Esophagus squamous epithelium (tissue), 5 donors: Measurements from ENCODE around the gene LPXN. TPM values are rescaled to one million over a fixed set of nuclear protein-coding genes. Genes with fewer than 3 reads are reported as not detected.
A peak's percentile ranks its signal among the peaks of the same experiment; 100 is the strongest.

Experiments
- DNase-seq: peaks from one replicate; lab custom pipeline; 2025; lab: John Stamatoyannopoulos, UW
- H3K27ac ChIP-seq, 4 donors: fragments of 200-600 bp; sonication (generic); one replicate each; pipeline ENCODE4 v1.5.1; 2016 to 2019; ENCODE audit warnings: mild to moderate bottlenecking in 1 of 4
- H3K27me3 ChIP-seq, 4 donors: fragments of 200-600 bp; sonication (generic); 1 replicate in 3 of 4; 2 replicates in 1 of 4; pipeline versions ENCODE4 v1.5.1 to v1.6.0; 2017 to 2021; ENCODE audit warnings: antibody characterized with exemption in 1 of 4
- H3K36me3 ChIP-seq, 3 donors: fragments of 200-600 bp; sonication (generic); one replicate each; pipeline ENCODE4 v1.5.1; 2016 to 2019
- H3K4me1 ChIP-seq, 3 donors: fragments of 200-600 bp; sonication (generic); one replicate each; pipeline ENCODE4 v1.5.1; 2017 to 2019
- H3K4me3 ChIP-seq, 4 donors: fragments of 200-600 bp; sonication (generic); 1 replicate in 3 of 4; 2 replicates in 1 of 4; pipeline ENCODE4 v1.5.1; 2016 to 2019; ENCODE audit warnings: mild to moderate bottlenecking in 2 of 4, moderate library complexity in 1 of 4
- H3K9me3 ChIP-seq, 3 donors: fragments of 200-600 bp; sonication (generic); one replicate each; pipeline ENCODE4 v1.5.1; 2016 to 2019
- POLR2A ChIP-seq, 4 donors: fragments of 450-650 bp; IDR thresholded peaks; one replicate each; pipeline ENCODE4 v1.6.1; 2017; ENCODE audit warnings: antibody characterized with exemption in 4 of 4, mild to moderate bottlenecking in 4 of 4, moderate library complexity in 3 of 4
- WGBS, 2 donors: methylation state at CpG; one replicate each; pipeline ENCODE4 v1.1.5; 2018; 5-methylcytosine and 5-hydroxymethylcytosine counted together
- intact Hi-C: fragments of 100-400 bp; cut with DNase I; formaldehyde crosslinking; loops from one replicate; pipeline ENCODE4 v1.15.0; 2022
- total RNA-seq, 4 donors: library from RNA; depleted of rRNA; stranded (reverse); fragments of >200 nt; gene quantifications; one replicate each; pipeline ENCODE4 v1.1.0, GENCODE V29; 2016
- TF ChIP-seq, protein P1 (sequence below), 6 experiments: fragments of 450-650 bp in 4 of 6; fragments of 200-600 bp in 2 of 6; sonication (generic) in 2 of 6; IDR thresholded peaks; one replicate each; pipeline ENCODE4 v1.5.1; 2016 to 2019; ENCODE audit warnings: antibody characterized with exemption in 6 of 6, mild to moderate bottlenecking in 4 of 6, moderate library complexity in 4 of 6
- donor health status: DM: yes; HTN: yes; CAD: no.

LPXN gene
- total RNA-seq, 4 donors from 2014 or later = 1.7 to 12.4 (median 4.4) TPM

DNA sequence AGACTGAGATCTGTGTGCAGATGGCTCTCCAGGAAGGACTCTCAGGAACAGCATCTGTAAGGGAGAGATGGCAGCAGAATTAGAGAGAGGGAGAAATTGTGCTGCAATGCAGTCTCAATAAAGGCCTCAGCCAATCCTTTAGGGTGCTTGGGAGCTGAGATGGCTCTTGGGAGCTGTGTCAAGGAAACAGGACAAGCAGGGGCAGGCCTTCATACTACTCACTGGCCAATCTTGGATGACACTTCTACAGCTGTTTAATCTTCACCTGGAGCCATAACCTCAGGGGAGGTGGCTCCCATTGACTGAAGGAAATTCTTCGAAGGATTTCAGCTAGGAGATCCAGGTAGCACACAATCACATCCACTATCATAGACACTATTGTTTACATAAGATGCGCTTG is 77.7 kb downstream of the LPXN start:
- Histone ChIP-seq H3K27ac (no peak overlapping the region), H3K36me3 (no peaks in the 10 kb centered on the region), H3K4me1 (peaks cover 0 to 5% (median 0%) of the 10 kb centered on the region in 3 donors), H3K27me3 (no peaks in the 10 kb centered on the region), H3K4me3 (no peak overlapping the region), H3K9me3 (no peaks in the 10 kb centered on the region)
- DNase-seq = no peak
- no peak for TF ChIP-seq POLR2A (IDR thresholded peaks at IDR 0.05)
- TF ChIP-seq, protein P1, sequence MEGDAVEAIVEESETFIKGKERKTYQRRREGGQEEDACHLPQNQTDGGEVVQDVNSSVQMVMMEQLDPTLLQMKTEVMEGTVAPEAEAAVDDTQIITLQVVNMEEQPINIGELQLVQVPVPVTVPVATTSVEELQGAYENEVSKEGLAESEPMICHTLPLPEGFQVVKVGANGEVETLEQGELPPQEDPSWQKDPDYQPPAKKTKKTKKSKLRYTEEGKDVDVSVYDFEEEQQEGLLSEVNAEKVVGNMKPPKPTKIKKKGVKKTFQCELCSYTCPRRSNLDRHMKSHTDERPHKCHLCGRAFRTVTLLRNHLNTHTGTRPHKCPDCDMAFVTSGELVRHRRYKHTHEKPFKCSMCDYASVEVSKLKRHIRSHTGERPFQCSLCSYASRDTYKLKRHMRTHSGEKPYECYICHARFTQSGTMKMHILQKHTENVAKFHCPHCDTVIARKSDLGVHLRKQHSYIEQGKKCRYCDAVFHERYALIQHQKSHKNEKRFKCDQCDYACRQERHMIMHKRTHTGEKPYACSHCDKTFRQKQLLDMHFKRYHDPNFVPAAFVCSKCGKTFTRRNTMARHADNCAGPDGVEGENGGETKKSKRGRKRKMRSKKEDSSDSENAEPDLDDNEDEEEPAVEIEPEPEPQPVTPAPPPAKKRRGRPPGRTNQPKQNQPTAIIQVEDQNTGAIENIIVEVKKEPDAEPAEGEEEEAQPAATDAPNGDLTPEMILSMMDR (IDR thresholded peaks at IDR 0.05) = no peak
- WGBS, 2 donors = 50 to 81% methylated on average over 2 of the region's 2 CpGs
- intact Hi-C loops = no loop called here

DNA sequence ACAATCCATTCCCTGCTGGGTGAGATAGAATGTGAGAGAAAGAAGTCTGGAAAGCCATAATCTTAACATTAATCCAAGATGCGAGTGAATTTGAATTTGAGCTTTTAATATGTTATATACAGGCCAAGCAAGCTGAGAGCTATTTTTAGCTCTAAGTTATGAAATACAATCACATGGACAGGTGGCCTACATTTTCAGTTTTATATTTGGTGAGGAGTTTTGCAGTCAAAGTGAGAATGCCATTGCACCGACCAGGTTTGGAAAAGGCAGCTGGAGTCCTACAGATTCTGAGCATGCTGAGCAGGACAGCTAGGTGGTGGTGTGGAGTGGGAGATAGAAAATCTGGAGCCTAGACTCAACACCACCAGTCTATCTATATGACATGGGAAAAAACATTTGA is 79.8 kb downstream of the LPXN start:
- 57 to 80% methylated on average over 2 of the region's 2 CpGs for WGBS, 2 donors
- Histone ChIP-seq H3K27me3 (no peaks in the 10 kb centered on the region), H3K4me1 (peaks cover 0 to 5% (median 0%) of the 10 kb centered on the region in 3 donors), H3K9me3 (no peaks in the 10 kb centered on the region), H3K36me3 (no peaks in the 10 kb centered on the region), H3K27ac (no peak overlapping the region), H3K4me3 (no peak overlapping the region)
- intact Hi-C loops = no loop called here
- TF ChIP-seq POLR2A (IDR thresholded peaks at IDR 0.05) = no peak
- TF ChIP-seq, protein P1 (IDR thresholded peaks at IDR 0.05) = no peak
- no peak for DNase-seq

DNA sequence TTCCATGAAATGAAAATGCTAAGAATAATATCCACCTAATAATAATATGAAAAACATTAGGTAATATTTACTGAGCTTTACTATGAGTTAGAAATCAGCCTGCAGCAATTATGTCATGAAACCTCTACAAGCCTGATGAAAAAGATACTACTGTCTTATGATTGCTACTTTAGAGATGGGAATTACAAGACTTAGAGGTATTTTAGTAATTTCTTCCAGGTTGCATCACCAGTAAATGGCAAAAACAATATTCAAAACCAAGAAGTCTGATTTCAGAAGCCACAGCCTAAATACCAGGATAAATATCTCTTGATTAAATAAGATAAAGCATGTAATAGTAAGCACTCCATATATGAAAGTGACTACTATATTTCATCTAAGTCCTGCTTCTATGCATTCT is 81.6 kb downstream of the LPXN start:
- Histone ChIP-seq H3K9me3 (no peaks in the 10 kb centered on the region), H3K4me1 (peaks cover 0 to 5% (median 0%) of the 10 kb centered on the region in 3 donors), H3K27me3 (no peaks in the 10 kb centered on the region), H3K27ac (peak overlapping the region in 1 of 4 donors; percentile 7), H3K36me3 (no peaks in the 10 kb centered on the region), H3K4me3 (no peak overlapping the region)
- no peak for DNase-seq
- TF ChIP-seq, protein P1 (IDR thresholded peaks at IDR 0.05) = no peak
- no peak for TF ChIP-seq POLR2A (IDR thresholded peaks at IDR 0.05)
- intact Hi-C loops = no loop called here

- no peak for DNase-seq
- intact Hi-C loops = no loop called here
- TF ChIP-seq POLR2A (IDR thresholded peaks at IDR 0.05) = no peak
- TF ChIP-seq, protein P1 (IDR thresholded peaks at IDR 0.05) = no peak
- no peaks in the 10 kb centered on the region for H3K36me3 ChIP-seq
- no peak overlapping the region for H3K27ac ChIP-seq
- H3K9me3 ChIP-seq = no peaks in the 10 kb centered on the region
- peaks cover 0 to 5% (median 0%) of the 10 kb centered on the region in 3 donors for H3K4me1 ChIP-seq
- H3K27me3 ChIP-seq = no peaks in the 10 kb centered on the region
- no peak overlapping the region for H3K4me3 ChIP-seq
- WGBS, 2 donors = 68 to 74% methylated on average over 2 of the region's 2 CpGs
These were observed 82.0 kb downstream of the LPXN start for GRCh38 chr11:58493676-58494075.

DNA sequence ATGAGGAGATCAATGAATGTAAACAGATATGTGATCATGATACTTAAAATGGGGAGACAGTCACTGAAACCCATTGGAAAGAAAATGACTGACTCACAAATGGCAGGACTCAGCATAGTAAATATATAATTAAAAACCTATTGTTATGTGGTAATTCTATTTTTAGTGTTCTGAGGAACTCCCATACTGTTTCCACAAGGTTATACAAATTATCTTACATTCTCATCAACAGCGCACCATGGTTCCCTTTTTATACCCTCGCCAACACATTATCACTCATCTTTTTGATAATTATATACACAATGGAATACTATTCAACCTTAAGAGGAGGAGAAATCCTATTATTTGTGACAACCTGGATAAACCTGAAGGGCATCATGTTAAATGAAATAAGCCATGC is 84.8 kb downstream of the LPXN start:
- TF ChIP-seq, protein P1 (IDR thresholded peaks at IDR 0.05) = no peak
- TF ChIP-seq POLR2A (IDR thresholded peaks at IDR 0.05) = no peak
- Histone ChIP-seq H3K36me3 (no peaks in the 10 kb centered on the region), H3K9me3 (no peaks in the 10 kb centered on the region), H3K27ac (no peak overlapping the region), H3K4me3 (no peak overlapping the region), H3K4me1 (no peaks in the 10 kb centered on the region), H3K27me3 (no peaks in the 10 kb centered on the region)
- 72 to 76% methylated on average over 2 of the region's 2 CpGs for WGBS, 2 donors
- no peak for DNase-seq
- intact Hi-C loops = no loop called here
